NCI-H82 treated with DMSO at 0.1 percent for 48 hours (cell line): ENCODE results near the gene INSC.

Experiments used
- DNase-seq: peaks from one replicate; lab custom pipeline; 2025; ENCODE audit not compliant: unreplicated experiment; lab: John Stamatoyannopoulos, UW

Gene INSC

GRCh38 chr11:15108592-15109130, 6.1 kb upstream of the INSC start:
- DNase-seq: no peak

GRCh38 chr11:15109602-15110001, 5.1 kb upstream of the INSC start:
- DNase-seq: no peak

GRCh38 chr11:15111215-15111614, 3.5 kb upstream of the INSC start:
- no peak for DNase-seq

GRCh38 chr11:15112131-15112541, 2.6 kb upstream of the INSC start:
- DNase-seq: no peak

- DNase-seq: no peak
Measured at GRCh38 chr11:15113381-15113780, 1.3 kb upstream of the INSC start.

GRCh38 chr11:15115686-15116085, 963 bp downstream of the INSC start:
- DNase-seq: no peak

- no peak for DNase-seq
Measured at GRCh38 chr11:15117751-15118150, 3.0 kb downstream of the INSC start.

- no peak for DNase-seq
Measured at GRCh38 chr11:15118431-15118830, 3.7 kb downstream of the INSC start.

GRCh38 chr11:15119352-15119751, 4.6 kb downstream of the INSC start:
- DNase-seq: no peak

GRCh38 chr11:15119826-15120225, 5.1 kb downstream of the INSC start:
- no peak for DNase-seq

GRCh38 chr11:15123849-15124248, 9.1 kb downstream of the INSC start:
- DNase-seq: no peak

GRCh38 chr11:15124528-15124927, 9.8 kb downstream of the INSC start:
- no peak for DNase-seq

GRCh38 chr11:15127341-15127740, 12.6 kb downstream of the INSC start:
- DNase-seq: no peak

- no peak for DNase-seq
Measured at GRCh38 chr11:15128621-15129020, 13.9 kb downstream of the INSC start.

GRCh38 chr11:15136166-15136565, 21.4 kb downstream of the INSC start:
- DNase-seq: no peak

GRCh38 chr11:15139096-15139770, 24.5 kb downstream of the INSC start:
- DNase-seq: no peak

GRCh38 chr11:15139958-15140659, 25.4 kb downstream of the INSC start:
- no peak for DNase-seq

GRCh38 chr11:15141381-15141780, 26.7 kb downstream of the INSC start:
- DNase-seq: no peak

GRCh38 chr11:15142838-15143237, 28.1 kb downstream of the INSC start:
- no peak for DNase-seq

GRCh38 chr11:15143855-15144254, 29.1 kb downstream of the INSC start:
- no peak for DNase-seq

GRCh38 chr11:15144347-15144746, 29.6 kb downstream of the INSC start:
- peak; percentile 2 for DNase-seq

- no peak for DNase-seq
Measured at GRCh38 chr11:15145151-15145550, 30.4 kb downstream of the INSC start.
